NCI-H774 (cell line): ENCODE data around the gene ALG13.
"Not testable (repeated sequence)": the region's sequence is repeated elsewhere in the genome, so short reads cannot be mapped to it uniquely, and the experiment has no call there.

Experiments
- DNase-seq: peaks from one replicate; lab custom pipeline; 2025; lab: John Stamatoyannopoulos, UW

Gene ALG13

GRCh38 chrX:111759686-111760085, 78.7 kb downstream of the ALG13 start:
- no peak for DNase-seq

GRCh38 chrX:111761578-111762135, 80.7 kb downstream of the ALG13 start:
- no peak for DNase-seq

DNA sequence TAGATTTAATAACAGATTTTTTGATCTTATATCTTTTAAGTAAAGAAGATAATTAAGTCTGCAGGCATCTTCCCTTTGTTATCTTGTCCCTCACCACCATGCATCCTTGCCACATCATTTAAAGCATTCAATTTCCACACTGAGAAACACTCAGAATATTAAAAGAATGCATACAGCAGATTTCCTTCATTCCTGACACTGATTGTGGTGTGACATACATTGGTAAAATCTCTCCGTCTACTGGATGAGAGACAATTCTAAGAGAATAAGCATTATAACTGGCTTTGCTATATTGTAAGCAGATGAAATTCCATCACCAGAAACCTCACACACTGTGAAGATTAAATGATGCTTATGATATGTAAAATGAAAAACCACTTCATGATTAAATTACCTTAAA, 97.6 kb downstream of the ALG13 start:
- DNase-seq: no peak

GRCh38 chrX:111779582-111779981, 98.6 kb downstream of the ALG13 start:
- no peak for DNase-seq

DNA sequence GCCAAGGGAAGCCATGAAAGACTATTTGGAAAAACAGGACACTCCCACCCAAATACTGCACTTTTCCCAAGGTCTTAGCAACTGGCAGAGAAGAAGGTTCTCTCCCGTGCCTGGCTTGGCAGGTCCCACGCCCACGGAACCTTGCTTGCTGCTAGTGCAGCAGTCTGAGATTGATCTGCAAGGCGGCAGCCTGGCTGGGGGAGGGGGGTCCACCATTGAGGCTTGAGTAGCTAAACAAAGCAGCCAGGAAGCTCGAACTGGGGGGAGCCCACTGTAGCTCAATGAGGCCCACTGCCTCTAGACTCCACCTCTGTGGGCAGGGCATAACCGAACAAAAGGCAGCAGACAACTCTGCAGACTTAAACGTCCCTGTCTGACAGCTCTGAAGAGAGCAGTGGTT, 103.7 kb downstream of the ALG13 start:
- no peak for DNase-seq

DNA sequence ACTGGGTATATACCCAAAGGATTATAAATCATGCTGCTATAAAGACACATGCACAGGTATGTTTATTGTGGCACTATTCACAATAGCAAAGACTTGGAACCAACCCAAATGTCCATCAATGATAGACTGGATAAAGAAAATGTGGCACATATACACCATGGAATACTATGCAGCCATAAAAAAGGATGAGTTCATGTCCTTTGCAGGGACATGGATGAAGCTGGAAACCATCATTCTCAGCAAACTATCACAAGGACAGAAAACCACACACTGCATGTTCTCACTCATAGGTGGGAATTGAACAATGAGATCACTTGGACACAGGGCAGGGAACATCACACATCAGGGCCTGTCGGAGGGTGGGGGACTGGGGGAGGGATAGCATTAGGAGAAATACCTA, 109.1 kb downstream of the ALG13 start:
- DNase-seq: not testable (repeated sequence)
